Fibroblast of pulmonary artery (primary cell): ENCODE results near the gene HMGXB3.

Experiments
- DNase-seq: peaks from one replicate; pipeline ENCODE4 v3.0.0-alpha.2; 2010; ENCODE audit warnings: low read depth
- H3K4me3 ChIP-seq: replicated peaks from 2 replicates; pipeline ENCODE4 v1.5.1; 2011; ENCODE audit warnings: low read depth, mild to moderate bottlenecking, control low read depth, low read length, moderate library complexity
- CTCF ChIP-seq: IDR thresholded peaks from 2 replicates; pipeline ENCODE4 v1.5.1; 2011; ENCODE audit warnings: mild to moderate bottlenecking, control low read depth, low read length, inconsistent platforms; ENCODE audit errors: missing control alignments

The HMGXB3 gene

GRCh38 chr5:150070821-150071220 is 70.3 kb downstream of the HMGXB3 start:
- TF ChIP-seq CTCF, result no peak
- DNase-seq, result no peak
- no peak overlapping the region for H3K4me3 ChIP-seq

- TF ChIP-seq CTCF, result no peak
- no peak for DNase-seq
These were observed 72.6 kb downstream of the HMGXB3 start for GRCh38 chr5:150073086-150073625.

GRCh38 chr5:150073677-150074076 is 73.1 kb downstream of the HMGXB3 start:
- no peak for DNase-seq
- no peak for TF ChIP-seq CTCF
- H3K4me3 ChIP-seq, result no peak overlapping the region

More at GRCh38 chr5:150073086-150073625, 72.6 kb downstream of the HMGXB3 start:
- no peak overlapping the region for H3K4me3 ChIP-seq

GRCh38 chr5:150075233-150075632 is 74.7 kb downstream of the HMGXB3 start:
- DNase-seq, result no peak
- TF ChIP-seq CTCF, result no peak
- no peak overlapping the region for H3K4me3 ChIP-seq

GRCh38 chr5:150075806-150076205 is 75.3 kb downstream of the HMGXB3 start:
- H3K4me3 ChIP-seq, result no peak overlapping the region
- no peak for DNase-seq
- TF ChIP-seq CTCF, result peak; percentile 10

GRCh38 chr5:150077060-150077459 is 76.5 kb downstream of the HMGXB3 start:
- H3K4me3 ChIP-seq, result no peak overlapping the region
- no peak for DNase-seq

More at GRCh38 chr5:150077060-150077459, 76.5 kb downstream of the HMGXB3 start:
- no peak for TF ChIP-seq CTCF
